ENCODE measurements around the gene ARHGAP1.
"Not testable (repeated sequence)": the region's sequence is repeated elsewhere in the genome, so short reads cannot be mapped to it uniquely, and the experiment has no call there.

The ARHGAP1 gene

DNA sequence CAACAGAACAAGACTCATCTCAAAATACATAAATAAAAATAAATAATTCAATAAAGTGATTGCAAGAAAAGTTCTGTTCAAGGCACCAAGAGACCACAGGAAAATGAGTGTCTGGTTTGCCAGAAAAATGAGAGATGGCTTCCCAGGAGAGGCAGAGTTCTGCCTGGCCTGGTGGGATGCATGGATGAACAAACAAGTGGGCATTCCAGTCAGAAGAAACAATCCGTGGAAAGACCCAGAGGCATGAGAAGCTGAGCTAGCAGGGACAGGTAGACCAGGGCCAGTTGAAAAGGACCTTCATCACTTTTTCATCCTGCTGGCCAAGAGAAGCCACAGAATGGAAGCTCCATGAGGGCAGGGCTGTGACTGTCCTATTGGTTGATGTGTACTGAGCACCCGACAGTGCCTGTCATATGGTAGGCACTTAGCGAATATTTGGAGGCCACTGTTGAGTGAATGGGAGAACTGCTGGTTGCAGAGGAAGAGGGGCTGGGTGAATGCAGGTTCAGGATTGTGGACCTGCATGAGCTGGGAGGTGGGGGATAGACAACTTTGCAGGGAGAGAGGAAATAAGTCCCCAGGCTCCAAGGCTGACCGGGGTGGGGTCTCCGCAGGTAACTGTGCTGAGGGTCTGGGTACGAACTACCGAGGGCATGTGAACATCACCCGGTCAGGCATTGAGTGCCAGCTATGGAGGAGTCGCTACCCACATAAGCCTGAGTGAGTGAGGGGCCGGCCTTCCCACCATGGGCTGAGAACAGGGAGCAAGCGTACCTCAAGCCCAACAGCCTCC, 22.3 kb upstream of the ARHGAP1 start:
- no peak for DNase-seq

- DNase-seq: no peak
These were observed 20.9 kb upstream of the ARHGAP1 start for GRCh38 chr11:46721286-46721685.

DNA sequence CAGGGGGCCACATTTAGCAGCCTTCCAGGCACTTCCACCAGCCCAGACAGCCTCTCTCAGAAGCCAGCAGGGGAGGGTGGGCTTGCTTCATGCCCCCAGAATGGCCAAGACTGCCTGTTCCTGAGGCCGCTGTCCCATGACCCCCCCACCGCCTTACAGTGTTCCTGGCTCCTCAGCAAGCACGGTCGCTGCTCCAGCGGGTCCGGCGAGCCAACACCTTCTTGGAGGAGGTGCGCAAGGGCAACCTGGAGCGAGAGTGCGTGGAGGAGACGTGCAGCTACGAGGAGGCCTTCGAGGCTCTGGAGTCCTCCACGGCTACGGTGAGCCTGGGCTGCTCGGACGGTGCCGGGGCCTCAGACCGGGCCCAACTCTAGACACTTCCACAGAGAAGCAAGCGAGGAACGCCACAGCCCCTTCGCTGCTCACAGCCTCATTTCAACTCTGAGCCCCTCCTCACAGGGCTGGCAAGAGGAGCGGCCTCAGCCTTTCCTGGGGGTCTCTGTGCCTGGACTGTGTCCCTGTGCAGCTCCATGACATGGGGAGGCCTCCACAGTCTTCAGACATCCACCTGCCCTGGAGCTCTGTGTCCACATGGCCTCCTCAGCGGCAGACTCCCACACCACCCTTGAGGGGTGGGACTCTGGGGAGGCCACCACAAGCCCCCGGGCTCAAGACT, 19.3 kb upstream of the ARHGAP1 start:
- DNase-seq: no peak

DNA sequence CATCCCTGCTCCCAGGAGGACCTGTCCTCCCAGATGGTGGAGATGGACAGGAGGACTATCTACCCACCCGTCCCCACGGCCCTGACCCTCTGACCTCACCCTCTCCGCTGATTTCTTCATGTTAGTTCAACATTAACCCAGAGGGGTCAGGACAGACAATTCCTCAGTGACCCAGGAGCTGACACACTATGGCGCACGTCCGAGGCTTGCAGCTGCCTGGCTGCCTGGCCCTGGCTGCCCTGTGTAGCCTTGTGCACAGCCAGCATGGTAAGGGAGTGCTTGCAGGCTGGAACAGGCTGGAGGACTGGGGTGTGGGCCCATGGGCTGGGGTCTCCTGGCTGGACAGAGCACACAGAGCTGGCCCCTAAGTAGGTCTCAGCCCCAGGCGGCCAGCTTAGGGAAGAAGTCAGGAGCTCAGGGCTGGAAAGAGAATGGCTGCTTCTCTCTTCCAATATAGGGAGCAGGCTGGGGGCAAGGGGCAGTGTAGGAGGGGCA, 18.7 kb upstream of the ARHGAP1 start, which contains the start of gene F2:
Gene F2 (plus strand): TSS at position 166 of the 495 bp plus-strand sequence. CDS start 23 bp downstream, at position 189.
- DNase-seq: no peak

- DNase-seq: no peak
These were observed 18.0 kb upstream of the ARHGAP1 start for GRCh38 chr11:46718155-46719019.

- not testable (repeated sequence) for DNase-seq
These were observed 17.4 kb upstream of the ARHGAP1 start for GRCh38 chr11:46717825-46718154.

GRCh38 chr11:46712874-46713576, 12.6 kb upstream of the ARHGAP1 start:
- DNase-seq: no peak

- no peak for DNase-seq
These were observed 10.9 kb upstream of the ARHGAP1 start for GRCh38 chr11:46711303-46711702.

- no peak for DNase-seq
These were observed 10.4 kb upstream of the ARHGAP1 start for GRCh38 chr11:46710821-46711269.

DNA sequence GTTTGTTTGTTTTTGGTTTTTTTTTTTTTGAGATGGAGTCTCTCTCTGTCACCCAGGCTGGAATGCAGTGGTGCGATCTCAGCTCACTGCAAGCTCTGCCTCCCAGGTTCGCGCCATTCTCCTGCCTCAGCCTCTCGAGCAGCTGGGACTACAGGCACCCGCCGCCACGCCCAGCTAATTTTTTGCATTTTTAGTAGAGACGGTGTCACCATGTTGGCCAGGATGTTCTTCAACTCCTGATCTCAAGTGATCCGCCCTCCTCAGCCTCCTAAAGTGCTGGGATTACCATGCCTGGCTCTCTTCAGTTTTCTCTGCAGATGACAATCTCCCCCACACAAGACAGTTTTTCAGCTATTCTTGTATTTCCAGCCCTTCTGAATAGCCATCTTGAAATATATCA, 8.9 kb upstream of the ARHGAP1 start:
- DNase-seq: not testable (repeated sequence)

DNA sequence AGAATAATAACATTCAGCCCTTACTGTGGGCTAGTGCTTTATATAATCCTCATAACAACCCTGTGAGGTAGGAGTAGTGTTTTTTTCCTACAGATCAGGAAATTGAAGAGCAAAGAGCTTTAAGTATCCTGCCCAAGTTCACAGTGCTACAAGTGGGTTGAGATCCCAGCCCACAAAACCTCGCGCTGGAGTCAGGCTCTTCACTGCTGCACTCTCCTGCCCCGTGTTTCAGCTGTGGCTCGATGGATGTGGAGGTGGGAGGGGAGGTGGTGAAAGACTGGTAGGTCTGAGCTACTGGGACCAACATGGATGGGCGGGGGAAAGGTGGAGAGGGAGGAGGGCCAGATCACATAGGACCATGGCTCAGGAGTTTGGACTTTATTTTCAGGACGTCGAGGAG, 6.5 kb upstream of the ARHGAP1 start:
- DNase-seq: no peak

GRCh38 chr11:46705070-46705688, 4.8 kb upstream of the ARHGAP1 start:
- no peak for DNase-seq

GRCh38 chr11:46701078-46701654, 747 bp upstream of the ARHGAP1 start:
- DNase-seq: no peak

GRCh38 chr11:46698597-46698996, 1.8 kb downstream of the ARHGAP1 start:
- DNase-seq: no peak

DNA sequence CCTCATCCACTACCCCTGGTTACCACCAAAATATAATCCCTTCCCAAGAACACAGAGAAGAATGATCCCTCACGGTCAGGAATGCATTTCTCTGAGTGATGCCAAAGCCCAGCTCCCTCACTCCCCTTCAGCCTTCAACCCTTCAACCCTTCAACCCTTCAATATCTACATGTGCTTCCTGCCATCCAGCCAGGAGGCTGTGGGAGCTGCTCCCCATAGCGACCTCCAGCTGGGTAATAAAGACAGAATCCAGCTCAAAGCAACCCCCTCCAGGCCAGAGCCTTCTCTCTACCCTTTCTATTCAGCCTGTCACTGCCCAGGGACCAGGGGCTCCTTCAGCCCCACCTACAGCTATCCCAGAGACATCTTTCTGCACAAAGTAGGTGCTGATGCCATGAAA, 2.7 kb downstream of the ARHGAP1 start:
- DNase-seq: no peak

GRCh38 chr11:46697303-46697702, 3.1 kb downstream of the ARHGAP1 start:
- DNase-seq: no peak

GRCh38 chr11:46696212-46696558, 4.2 kb downstream of the ARHGAP1 start:
- DNase-seq: no peak

GRCh38 chr11:46695345-46696211, 4.8 kb downstream of the ARHGAP1 start:
- no peak for DNase-seq

GRCh38 chr11:46694607-46695006, 5.8 kb downstream of the ARHGAP1 start:
- DNase-seq: no peak

DNA sequence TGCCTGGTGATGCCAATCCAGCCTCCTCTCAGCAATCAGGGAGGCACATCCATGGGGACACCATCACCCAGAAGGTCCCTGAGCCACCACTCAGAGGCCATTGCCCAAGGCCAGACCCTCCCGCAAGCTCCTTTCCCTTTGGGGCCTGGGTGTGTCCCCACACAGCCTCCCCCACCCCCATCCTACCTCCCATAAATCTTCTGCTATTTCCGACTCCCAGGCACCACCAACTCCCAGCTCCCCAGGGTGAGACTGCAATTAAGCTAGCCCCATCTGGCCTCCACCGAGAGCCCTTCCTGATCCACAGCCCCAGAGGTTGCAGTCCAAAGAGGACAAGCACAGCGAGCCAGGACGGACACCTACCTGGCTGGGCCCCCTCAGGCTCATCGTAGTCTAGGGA, 6.3 kb downstream of the ARHGAP1 start:
- no peak for DNase-seq

GRCh38 chr11:46693597-46694012, 6.8 kb downstream of the ARHGAP1 start:
- DNase-seq: no peak
